ENCODE measurements around the gene SBF2. TPM values are rescaled to one million over a fixed set of nuclear protein-coding genes. Genes with fewer than 3 reads are reported as not detected.

Gene SBF2
- total RNA-seq, 1 experiment from 2014 or later: 31.3 TPM

DNA sequence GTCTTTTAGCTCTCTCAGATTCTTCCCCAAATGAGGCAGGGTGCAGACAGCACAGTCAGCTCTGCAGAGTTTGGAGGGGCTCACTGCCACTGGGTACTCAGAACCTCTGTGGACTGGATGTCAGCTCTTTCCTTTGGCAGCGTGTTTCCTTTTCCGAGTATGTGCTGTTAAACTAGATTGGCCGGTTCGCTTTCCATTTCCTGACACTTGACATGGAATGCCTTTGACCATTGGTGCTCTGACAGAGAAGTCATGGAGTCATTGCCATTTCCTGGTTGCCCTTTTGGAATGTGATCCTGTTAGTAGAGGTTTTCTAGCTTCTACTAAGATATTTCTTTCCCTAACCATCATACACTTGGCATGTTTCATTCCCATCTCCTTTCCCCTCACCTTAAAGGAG, 543.5 kb downstream of the SBF2 start:
- no peak overlapping the region for H3K27ac ChIP-seq (ENCODE audit: low read length)
- H3K9me3 ChIP-seq (ENCODE audit: low read length): no peaks in the 10 kb centered on the region
- H3K9me2 ChIP-seq (replicated peaks; ENCODE audit: low read length): no peaks in the 10 kb centered on the region
- ATAC-seq (no peak), DNase-seq (peak; percentile 20)
- POLR2A ChIA-PET (ENCODE audit: unreplicated experiment): no interaction called here
- TF ChIP-seq EZH2phosphoT487 (IDR thresholded peaks at IDR 0.05; ENCODE audit: borderline replicate concordance, low read length) (no peak), EZH2 (IDR thresholded peaks at IDR 0.05; ENCODE audit: low read length, unreplicated experiment) (no peak)
- TF ChIP-seq, protein P1, sequence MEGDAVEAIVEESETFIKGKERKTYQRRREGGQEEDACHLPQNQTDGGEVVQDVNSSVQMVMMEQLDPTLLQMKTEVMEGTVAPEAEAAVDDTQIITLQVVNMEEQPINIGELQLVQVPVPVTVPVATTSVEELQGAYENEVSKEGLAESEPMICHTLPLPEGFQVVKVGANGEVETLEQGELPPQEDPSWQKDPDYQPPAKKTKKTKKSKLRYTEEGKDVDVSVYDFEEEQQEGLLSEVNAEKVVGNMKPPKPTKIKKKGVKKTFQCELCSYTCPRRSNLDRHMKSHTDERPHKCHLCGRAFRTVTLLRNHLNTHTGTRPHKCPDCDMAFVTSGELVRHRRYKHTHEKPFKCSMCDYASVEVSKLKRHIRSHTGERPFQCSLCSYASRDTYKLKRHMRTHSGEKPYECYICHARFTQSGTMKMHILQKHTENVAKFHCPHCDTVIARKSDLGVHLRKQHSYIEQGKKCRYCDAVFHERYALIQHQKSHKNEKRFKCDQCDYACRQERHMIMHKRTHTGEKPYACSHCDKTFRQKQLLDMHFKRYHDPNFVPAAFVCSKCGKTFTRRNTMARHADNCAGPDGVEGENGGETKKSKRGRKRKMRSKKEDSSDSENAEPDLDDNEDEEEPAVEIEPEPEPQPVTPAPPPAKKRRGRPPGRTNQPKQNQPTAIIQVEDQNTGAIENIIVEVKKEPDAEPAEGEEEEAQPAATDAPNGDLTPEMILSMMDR (conservative IDR thresholded peaks at IDR 0.05; ENCODE audit: low read depth, low read length): no peak
- H3K9ac ChIP-seq (ENCODE audit: low read length): no peak overlapping the region
- no peaks in the 10 kb centered on the region for H3K79me2 ChIP-seq (ENCODE audit: low read length)
- CTCF ChIA-PET: no interaction called here
- H3K4me3 ChIP-seq (ENCODE audit: low read length): no peak overlapping the region
- H3F3A ChIP-seq (ENCODE audit: low read length, unreplicated experiment): no peaks in the 10 kb centered on the region
- no peaks in the 10 kb centered on the region for H4K20me1 ChIP-seq (ENCODE audit: low read length)
- no peak overlapping the region for H2AFZ ChIP-seq (ENCODE audit: low read length)
- no peak overlapping the region for H3K4me2 ChIP-seq (ENCODE audit: low read length)
- no peaks in the 10 kb centered on the region for H3K27me3 ChIP-seq (ENCODE audit: low read length)
- BruUV-seq (replicated peaks): no TSS peak
- H3K4me1 ChIP-seq (ENCODE audit: insufficient read depth, low read length): peaks cover 29% of the 10 kb centered on the region
- no peaks in the 10 kb centered on the region for H3K36me3 ChIP-seq (ENCODE audit: low read depth, low read length)
- intact Hi-C loops (cut with micrococcal nuclease): loop anchor here (10.0 kb wide), 1 partner anchor 984 kb away; no protein-coding TSS in a partner anchor

DNA sequence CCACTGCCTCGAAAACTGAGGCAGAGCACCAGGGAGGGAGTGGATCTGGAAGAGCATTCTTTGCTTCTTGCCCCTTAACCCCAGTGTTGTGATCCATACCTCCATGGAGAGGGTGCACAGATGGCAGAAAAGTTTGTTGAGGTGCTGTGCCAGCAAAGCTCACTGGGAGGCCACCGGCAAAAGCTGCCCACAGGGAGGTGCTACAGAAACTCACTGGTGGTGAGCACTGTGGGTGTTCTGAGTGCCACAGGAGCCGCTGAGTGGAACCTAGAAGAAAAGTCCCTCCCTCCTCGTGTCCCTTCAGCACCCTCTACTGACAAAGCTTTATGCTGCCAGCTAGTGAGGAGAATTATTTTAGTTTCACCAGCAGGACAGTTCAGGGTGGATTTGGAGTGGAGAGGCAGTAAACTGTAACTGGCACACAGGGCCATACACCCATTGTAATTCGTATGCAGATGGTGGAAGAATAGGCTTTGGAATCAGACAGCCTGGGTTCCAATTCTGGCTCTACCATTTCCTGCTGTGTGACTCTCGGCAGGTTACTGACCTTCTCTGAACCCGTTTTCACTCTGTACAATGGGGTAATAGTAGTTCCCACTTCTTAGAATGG, 545.6 kb downstream of the SBF2 start:
- Histone ChIP-seq H3K27me3 (ENCODE audit: low read length) (no peaks in the 10 kb centered on the region), H3K4me3 (ENCODE audit: low read length) (no peak overlapping the region), H3K36me3 (ENCODE audit: low read depth, low read length) (no peaks in the 10 kb centered on the region), H3K79me2 (ENCODE audit: low read length) (no peaks in the 10 kb centered on the region), H3K9me2 (replicated peaks; ENCODE audit: low read length) (no peaks in the 10 kb centered on the region), H2AFZ (ENCODE audit: low read length) (no peak overlapping the region), H3K4me1 (ENCODE audit: insufficient read depth, low read length) (peaks cover 21% of the 10 kb centered on the region), H4K20me1 (ENCODE audit: low read length) (no peaks in the 10 kb centered on the region), H3K4me2 (ENCODE audit: low read length) (no peak overlapping the region), H3K27ac (ENCODE audit: low read length) (no peak overlapping the region), H3F3A (ENCODE audit: low read length, unreplicated experiment) (no peaks in the 10 kb centered on the region), H3K9me3 (ENCODE audit: low read length) (no peaks in the 10 kb centered on the region), H3K9ac (ENCODE audit: low read length) (no peak overlapping the region)
- TF ChIP-seq EZH2 (IDR thresholded peaks at IDR 0.05; ENCODE audit: low read length, unreplicated experiment): no peak
- TF ChIP-seq, protein P1 (conservative IDR thresholded peaks at IDR 0.05; ENCODE audit: low read depth, low read length): peak; percentile 92
- CTCF ChIA-PET: interaction anchor here (0.5 to 1.7 kb wide), 8 partner anchors 8 to 561 kb away, joined by 3 to 10 read pairs (median 4); no protein-coding TSS in a partner anchor
- ATAC-seq (peak; percentile 94), DNase-seq (peak; percentile 80)
- intact Hi-C loops (cut with micrococcal nuclease): loop anchor here (1.0 to 5.0 kb wide), 4 partner anchors 46 to 242 kb away; partner anchors contain the start of gene SWAP70
- POLR2A ChIA-PET (ENCODE audit: unreplicated experiment): interaction anchor here (0.5 kb wide), 1 partner anchor 288 kb away, joined by 4 read pairs; no protein-coding TSS in a partner anchor
- no TSS peak for BruUV-seq (replicated peaks)

DNA sequence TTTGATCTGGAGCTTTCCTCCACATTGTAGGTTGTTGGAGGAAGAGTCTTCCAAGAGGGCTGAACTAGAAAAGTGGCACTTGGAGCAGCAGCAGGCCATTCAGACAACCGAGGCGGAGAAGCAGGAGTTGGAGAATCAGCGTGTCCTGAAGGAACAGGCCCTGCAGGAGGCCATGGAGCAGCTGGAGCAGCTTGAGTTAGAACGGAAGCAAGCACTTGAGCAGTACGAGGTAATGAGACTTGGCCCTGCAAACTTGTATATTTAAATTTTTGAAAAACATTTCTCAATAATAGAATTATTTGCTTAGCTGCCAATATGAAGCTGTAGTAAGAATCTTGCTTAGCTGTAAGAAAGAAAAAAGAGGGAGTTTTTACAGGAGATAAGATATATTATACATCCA, 546.2 kb downstream of the SBF2 start:
- no peak overlapping the region for H3K4me3 ChIP-seq (ENCODE audit: low read length)
- TF ChIP-seq, protein P1 (conservative IDR thresholded peaks at IDR 0.05; ENCODE audit: low read depth, low read length): no peak
- TF ChIP-seq EZH2 (IDR thresholded peaks at IDR 0.05; ENCODE audit: low read length, unreplicated experiment): no peak
- TF ChIP-seq EZH2phosphoT487 (IDR thresholded peaks at IDR 0.05; ENCODE audit: borderline replicate concordance, low read length): no peak
- H3K27ac ChIP-seq (ENCODE audit: low read length): no peak overlapping the region
- no peaks in the 10 kb centered on the region for H3F3A ChIP-seq (ENCODE audit: low read length, unreplicated experiment)
- no peak overlapping the region for H3K4me2 ChIP-seq (ENCODE audit: low read length)
- no peaks in the 10 kb centered on the region for H3K27me3 ChIP-seq (ENCODE audit: low read length)
- H3K9me3 ChIP-seq (ENCODE audit: low read length): no peaks in the 10 kb centered on the region
- no peaks in the 10 kb centered on the region for H3K36me3 ChIP-seq (ENCODE audit: low read depth, low read length)
- no peaks in the 10 kb centered on the region for H4K20me1 ChIP-seq (ENCODE audit: low read length)
- ChIA-PET CTCF (interaction anchor here (0.5 to 1.7 kb wide), 5 partner anchors 21 to 241 kb away, joined by 4 to 10 read pairs (median 5); no protein-coding TSS in a partner anchor), POLR2A (ENCODE audit: unreplicated experiment) (interaction anchor here (0.5 to 0.6 kb wide), 2 partner anchors 172 to 287 kb away, joined by 4 to 5 read pairs; no protein-coding TSS in a partner anchor)
- no peaks in the 10 kb centered on the region for H3K9me2 ChIP-seq (replicated peaks; ENCODE audit: low read length)
- H3K79me2 ChIP-seq (ENCODE audit: low read length): no peaks in the 10 kb centered on the region
- intact Hi-C loops (cut with micrococcal nuclease): loop anchor here (1.0 to 5.0 kb wide), 4 partner anchors 46 to 241 kb away; partner anchors contain the start of gene SWAP70
- BruUV-seq (replicated peaks): no TSS peak
- no peak overlapping the region for H2AFZ ChIP-seq (ENCODE audit: low read length)
- H3K9ac ChIP-seq (ENCODE audit: low read length): no peak overlapping the region
- peaks cover 15% of the 10 kb centered on the region for H3K4me1 ChIP-seq (ENCODE audit: insufficient read depth, low read length)
- ATAC-seq (no peak), DNase-seq (no peak)
